ENCODE results near the gene LY6G5C. TPM values are rescaled to one million over a fixed set of nuclear protein-coding genes. Genes with fewer than 3 reads are reported as not detected.

The LY6G5C gene
- total and polyA plus RNA-seq, 2 of the 13 experiments (the other 11 are each of a cell fraction or from before 2014, with no cell fraction given), result 0.33 to 0.55 TPM

- TF ChIP-seq JDP2 (CRISPR knock-in tag; IDR thresholded peaks at IDR 0.05; ENCODE audit: borderline replicate concordance), result no peak
- TF ChIP-seq ZNF367 (CRISPR knock-in tag; IDR thresholded peaks at IDR 0.05; ENCODE audit: borderline replicate concordance), result no peak
- no peak for TF ChIP-seq ZFP90 (CRISPR knock-in tag; IDR thresholded peaks at IDR 0.05; ENCODE audit: borderline replicate concordance)
- TF ChIP-seq ZNF513 (CRISPR knock-in tag; conservative IDR thresholded peaks at IDR 0.05), result no peak
- TF ChIP-seq ZBTB1 (CRISPR knock-in tag; IDR thresholded peaks at IDR 0.05; ENCODE audit: borderline replicate concordance), result no peak
- TF ChIP-seq ZNF333 (CRISPR knock-in tag; IDR thresholded peaks at IDR 0.05; ENCODE audit: borderline replicate concordance), result peak; percentile 56; the same call in 1 of the 2 replicates
- no peak for TF ChIP-seq CBX5 (CRISPR knock-in tag; IDR thresholded peaks at IDR 0.05; ENCODE audit: borderline replicate concordance)
- no peak for TF ChIP-seq ZBTB14 (CRISPR knock-in tag; IDR thresholded peaks at IDR 0.05)
- TF ChIP-seq ZNF484 (CRISPR knock-in tag; IDR thresholded peaks at IDR 0.05; ENCODE audit: borderline replicate concordance, low read depth), result no peak
- TF ChIP-seq CEBPZ (IDR thresholded peaks at IDR 0.05; ENCODE audit: low read length), result no peak
- TF ChIP-seq BRCA1 (CRISPR knock-in tag; IDR thresholded peaks at IDR 0.05), result peak; percentile 22; the same call in 1 of the 2 replicates
- TF ChIP-seq AGO1 (IDR thresholded peaks at IDR 0.05; ENCODE audit: low read depth, low read length, poor library complexity, severe bottlenecking), result peak; percentile 100
- TF ChIP-seq ZBTB37 (CRISPR knock-in tag; IDR thresholded peaks at IDR 0.05), result no peak
- no peak for TF ChIP-seq ZNF468 (CRISPR knock-in tag; IDR thresholded peaks at IDR 0.05)
- peak; percentile 79 for TF ChIP-seq BATF2 (CRISPR knock-in tag; IDR thresholded peaks at IDR 0.05)
- TF ChIP-seq ZNF34 (CRISPR knock-in tag; IDR thresholded peaks at IDR 0.05; ENCODE audit: borderline replicate concordance), result no peak; the same call in 1 of the 2 replicates
- TF ChIP-seq ZNF530 (CRISPR knock-in tag; IDR thresholded peaks at IDR 0.05; ENCODE audit: low read depth), result no peak
- 0 out of 2 replicates have a peak, but pooled peaks have one; percentile 42 for TF ChIP-seq SETDB1 (CRISPR knock-in tag; IDR thresholded peaks at IDR 0.05; ENCODE audit: borderline replicate concordance)
- no peak; the same call in 1 of the 2 replicates for TF ChIP-seq ZGPAT (CRISPR knock-in tag; IDR thresholded peaks at IDR 0.05)
These were observed 49.2 kb upstream of the LY6G5C start (continued) for GRCh38 chr6:31729979-31730630.
